BLaER1 (cell line): ENCODE data around the gene DST.

Source experiments
- H3K27ac ChIP-seq: shearing (Covaris generic); formaldehyde crosslinking; 2 replicates; pipeline ENCODE4 v1.8.1; 2022
- H3K27me3 ChIP-seq: shearing (Covaris generic); formaldehyde crosslinking; 2 replicates; pipeline ENCODE4 v1.8.1; 2022
- H3K36me3 ChIP-seq: shearing (Covaris generic); formaldehyde crosslinking; 2 replicates; pipeline ENCODE4 v1.8.1; 2022
- H3K4me1 ChIP-seq: shearing (Covaris generic); formaldehyde crosslinking; 2 replicates; pipeline ENCODE4 v1.8.1; 2022
- H3K4me2 ChIP-seq: shearing (Covaris generic); formaldehyde crosslinking; 2 replicates; pipeline ENCODE4 v1.8.1; 2022
- H3K4me3 ChIP-seq: shearing (Covaris generic); formaldehyde crosslinking; 2 replicates; pipeline ENCODE4 v1.8.1; 2022
- H3K9ac ChIP-seq: shearing (Covaris generic); formaldehyde crosslinking; 2 replicates; pipeline ENCODE4 v1.8.1; 2022
- H3K9me3 ChIP-seq: shearing (Covaris generic); formaldehyde crosslinking; 2 replicates; pipeline ENCODE4 v1.8.1; 2022
- H4K20me1 ChIP-seq: shearing (Covaris generic); formaldehyde crosslinking; 2 replicates; pipeline ENCODE4 v1.8.1; 2022
- Cebpa-rat ChIP-seq: shearing (Covaris generic); IDR thresholded peaks from 2 replicates; pipeline ENCODE4 v1.8.1; 2022

Gene DST

DNA sequence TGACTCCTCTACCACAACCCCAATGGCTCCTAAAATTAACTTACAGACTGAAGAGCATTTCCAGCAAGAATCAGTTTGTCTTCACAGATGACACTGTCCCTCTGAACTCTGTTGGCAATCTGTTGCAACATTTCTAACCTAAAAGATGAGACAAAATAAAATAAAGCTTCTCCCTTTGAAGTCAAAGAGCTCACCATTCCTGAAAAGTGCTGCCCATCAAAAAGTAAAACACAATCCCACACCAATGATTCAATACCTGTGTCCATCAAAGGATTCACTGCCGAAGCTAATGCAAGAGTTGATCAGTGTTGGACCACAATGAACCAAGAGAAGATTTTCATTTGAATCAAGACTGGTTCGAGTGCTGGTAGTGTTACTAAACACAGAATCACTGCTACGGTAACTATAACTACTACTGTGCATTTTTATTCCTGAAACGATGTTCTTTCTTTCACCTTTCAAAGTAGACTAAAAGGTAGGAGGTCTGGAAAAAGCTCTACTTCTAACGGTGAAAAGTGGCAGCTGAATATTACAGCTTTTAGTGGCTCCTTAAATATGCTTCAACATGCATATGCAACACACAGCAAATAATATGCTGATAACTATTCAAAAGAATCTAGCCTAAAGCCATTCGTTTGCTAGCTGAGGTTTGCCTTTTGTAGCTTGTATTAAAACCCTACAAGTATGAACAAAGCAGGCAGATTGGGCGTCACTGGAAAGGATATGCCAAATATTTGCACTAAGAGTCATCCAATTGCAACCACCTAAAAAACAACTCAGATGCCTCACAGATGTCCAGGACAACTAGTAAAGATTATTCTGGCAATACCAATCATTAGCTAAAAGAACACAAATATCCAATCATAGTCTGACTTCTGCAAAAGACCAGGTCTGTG is at the start of gene DST:
Gene DST, minus strand, starts transcription at position 524 of the 896 bp plus-strand sequence.
- Histone ChIP-seq H3K9ac (no peak within 1 kb of the TSS), H3K27me3 (no peaks in the 10 kb centered on the region), H3K36me3 (peaks cover 34% of the 10 kb centered on the region), H3K27ac (no peak within 1 kb of the TSS), H3K9me3 (no peaks in the 10 kb centered on the region), H4K20me1 (no peaks in the 10 kb centered on the region), H3K4me2 (no peak within 1 kb of the TSS), H3K4me1 (no peaks in the 10 kb centered on the region), H3K4me3 (no peak within 1 kb of the TSS)
- no peak for TF ChIP-seq Cebpa-rat

- TF ChIP-seq Cebpa-rat, result no peak
- H3K9me3 ChIP-seq, result no peaks in the 10 kb centered on the region
- no peak overlapping the region for H3K4me2 ChIP-seq
- H4K20me1 ChIP-seq, result no peaks in the 10 kb centered on the region
- H3K27me3 ChIP-seq, result no peaks in the 10 kb centered on the region
- H3K4me3 ChIP-seq, result no peak overlapping the region
- no peak overlapping the region for H3K27ac ChIP-seq
- no peaks in the 10 kb centered on the region for H3K4me1 ChIP-seq
- no peak overlapping the region for H3K9ac ChIP-seq
- H3K36me3 ChIP-seq, result no peaks in the 10 kb centered on the region; the same call in 1 of the 2 replicates
These were observed 49.1 kb upstream of the DST start for GRCh38 chr6:56691814-56692213.

- Histone ChIP-seq H3K9ac (no peak overlapping the region), H3K4me3 (no peak overlapping the region), H3K27ac (no peak overlapping the region), H3K27me3 (no peaks in the 10 kb centered on the region), H3K36me3 (no peaks in the 10 kb centered on the region; the same call in 1 of the 2 replicates), H4K20me1 (no peaks in the 10 kb centered on the region), H3K4me2 (no peak overlapping the region), H3K4me1 (no peaks in the 10 kb centered on the region), H3K9me3 (no peaks in the 10 kb centered on the region)
- no peak for TF ChIP-seq Cebpa-rat
These were observed 48.6 kb upstream of the DST start for GRCh38 chr6:56691286-56691595.

GRCh38 chr6:56690519-56691285 is 48.0 kb upstream of the DST start:
- H3K27ac ChIP-seq, result no peak overlapping the region
- no peak for TF ChIP-seq Cebpa-rat

DNA sequence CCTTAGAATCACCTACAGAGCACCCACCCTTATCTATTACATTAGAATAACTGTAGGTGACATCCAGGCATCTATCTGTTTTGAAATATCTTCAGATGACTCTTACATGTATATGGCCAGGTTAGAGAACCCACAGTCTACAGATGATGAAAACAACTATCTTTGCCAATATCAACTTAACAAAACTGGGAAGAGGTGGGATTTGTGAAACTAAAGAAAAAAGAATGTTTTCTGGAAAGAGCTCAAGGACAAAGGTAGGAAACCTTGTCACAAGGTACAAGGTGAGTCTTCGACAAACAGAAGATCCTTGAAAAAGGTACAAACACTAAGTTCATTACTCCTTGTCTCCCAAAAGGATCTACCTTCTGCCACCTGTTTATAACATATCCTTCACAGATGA is 47.0 kb upstream of the DST start:
- no peaks in the 10 kb centered on the region for H4K20me1 ChIP-seq
- no peaks in the 10 kb centered on the region for H3K27me3 ChIP-seq
- no peak overlapping the region for H3K27ac ChIP-seq
- no peak overlapping the region for H3K4me2 ChIP-seq
- H3K4me1 ChIP-seq, result no peaks in the 10 kb centered on the region
- no peak overlapping the region for H3K9ac ChIP-seq
- no peaks in the 10 kb centered on the region; the same call in 1 of the 2 replicates for H3K36me3 ChIP-seq
- no peak overlapping the region for H3K4me3 ChIP-seq
- no peaks in the 10 kb centered on the region for H3K9me3 ChIP-seq
- TF ChIP-seq Cebpa-rat, result no peak

More at GRCh38 chr6:56690519-56691285, 48.0 kb upstream of the DST start:
- Histone ChIP-seq H3K4me2 (no peak overlapping the region), H3K9ac (no peak overlapping the region), H4K20me1 (no peaks in the 10 kb centered on the region), H3K27me3 (no peaks in the 10 kb centered on the region), H3K4me3 (no peak overlapping the region), H3K36me3 (no peaks in the 10 kb centered on the region; the same call in 1 of the 2 replicates), H3K9me3 (no peaks in the 10 kb centered on the region), H3K4me1 (no peaks in the 10 kb centered on the region)

- TF ChIP-seq Cebpa-rat, result no peak
- Histone ChIP-seq H3K9ac (no peak overlapping the region), H3K4me3 (no peak overlapping the region), H3K36me3 (no peaks in the 10 kb centered on the region), H3K27me3 (no peaks in the 10 kb centered on the region), H3K4me1 (no peaks in the 10 kb centered on the region), H3K9me3 (no peaks in the 10 kb centered on the region), H4K20me1 (no peaks in the 10 kb centered on the region), H3K27ac (no peak overlapping the region), H3K4me2 (no peak overlapping the region)
These were observed 46.4 kb upstream of the DST start for GRCh38 chr6:56689114-56689513.

GRCh38 chr6:56688521-56688920 is 45.8 kb upstream of the DST start:
- no peak for TF ChIP-seq Cebpa-rat
- Histone ChIP-seq H3K9ac (no peak overlapping the region), H3K27ac (no peak overlapping the region), H4K20me1 (no peaks in the 10 kb centered on the region), H3K27me3 (no peaks in the 10 kb centered on the region), H3K9me3 (no peaks in the 10 kb centered on the region), H3K4me2 (no peak overlapping the region), H3K4me1 (no peaks in the 10 kb centered on the region), H3K4me3 (no peak overlapping the region), H3K36me3 (no peaks in the 10 kb centered on the region)

- no peaks in the 10 kb centered on the region for H3K4me1 ChIP-seq
- TF ChIP-seq Cebpa-rat, result no peak
- no peak overlapping the region for H3K4me2 ChIP-seq
- no peaks in the 10 kb centered on the region for H3K36me3 ChIP-seq
- no peaks in the 10 kb centered on the region for H3K27me3 ChIP-seq
- no peak overlapping the region for H3K27ac ChIP-seq
- no peak overlapping the region for H3K9ac ChIP-seq
- no peak overlapping the region for H3K4me3 ChIP-seq
- no peaks in the 10 kb centered on the region for H3K9me3 ChIP-seq
- H4K20me1 ChIP-seq, result no peaks in the 10 kb centered on the region
These were observed 44.9 kb upstream of the DST start for GRCh38 chr6:56687551-56687950.

GRCh38 chr6:56686429-56686828 is 43.7 kb upstream of the DST start:
- no peaks in the 10 kb centered on the region for H3K4me1 ChIP-seq
- no peaks in the 10 kb centered on the region for H3K36me3 ChIP-seq
- no peaks in the 10 kb centered on the region for H4K20me1 ChIP-seq
- H3K9me3 ChIP-seq, result no peaks in the 10 kb centered on the region
- no peak overlapping the region for H3K9ac ChIP-seq
- H3K27me3 ChIP-seq, result no peaks in the 10 kb centered on the region
- H3K4me2 ChIP-seq, result no peak overlapping the region
- H3K27ac ChIP-seq, result no peak overlapping the region
- no peak for TF ChIP-seq Cebpa-rat
- no peak overlapping the region for H3K4me3 ChIP-seq

GRCh38 chr6:56685994-56686393 is 43.3 kb upstream of the DST start:
- Histone ChIP-seq H3K4me1 (no peaks in the 10 kb centered on the region), H3K27me3 (no peaks in the 10 kb centered on the region), H3K4me2 (no peak overlapping the region), H3K36me3 (no peaks in the 10 kb centered on the region), H4K20me1 (no peaks in the 10 kb centered on the region), H3K9me3 (no peaks in the 10 kb centered on the region), H3K27ac (no peak overlapping the region), H3K9ac (no peak overlapping the region), H3K4me3 (no peak overlapping the region)
- no peak for TF ChIP-seq Cebpa-rat
